ENCODE measurements around the gene TNP2. TPM values are rescaled to one million over a fixed set of nuclear protein-coding genes. Genes with fewer than 3 reads are reported as not detected.

The TNP2 gene
- total RNA-seq, 2 experiments from 2014 or later = not detected

- intact Hi-C loops (cut with micrococcal nuclease) = no loop called here
- no peak overlapping the region for H3K27ac Mint-ChIP-seq
Observed at GRCh38 chr16:11283820-11284248, 14.7 kb upstream of the TNP2 start.

GRCh38 chr16:11280616-11281522 lies 11.7 kb upstream of the TNP2 start, which contains the start of gene PRM1:
Gene PRM1 (minus strand): TSS chr16:11281330. CDS start chr16:11281238, 92 bp downstream.
- H3K36me3 Mint-ChIP-seq (ENCODE audit: low read depth) = no peaks in the 10 kb centered on the region
- H3K27me3 Mint-ChIP-seq (ENCODE audit: low read depth) = no peaks in the 10 kb centered on the region
- DNase-seq = no peak
- H3K27ac Mint-ChIP-seq = no peak within 1 kb of the TSS
- H3K4me1 Mint-ChIP-seq (ENCODE audit: low read depth) = peaks cover 8% of the 10 kb centered on the region
- CTCF ChIA-PET = interaction anchor here (0.7 kb wide), 1 partner anchor 16 kb away, joined by 4 read pairs; no protein-coding TSS in a partner anchor
- intact Hi-C loops (cut with micrococcal nuclease) = no loop called here
- no peaks in the 10 kb centered on the region for H3K9me3 Mint-ChIP-seq
- no peak within 1 kb of the TSS for H3K4me3 Mint-ChIP-seq

More at GRCh38 chr16:11283820-11284248, 14.7 kb upstream of the TNP2 start:
- Mint-ChIP-seq H3K27me3 (ENCODE audit: low read depth) (no peaks in the 10 kb centered on the region), H3K9me3 (no peaks in the 10 kb centered on the region), H3K4me1 (ENCODE audit: low read depth) (peaks cover 25% of the 10 kb centered on the region), H3K4me3 (no peak overlapping the region), H3K36me3 (ENCODE audit: low read depth) (no peaks in the 10 kb centered on the region)
- CTCF ChIA-PET = interaction anchor here (1.0 kb wide), 2 partner anchors 12 to 121 kb away, joined by 4 read pairs; no protein-coding TSS in a partner anchor
- no peak for DNase-seq

GRCh38 chr16:11278681-11279628 lies 9.8 kb upstream of the TNP2 start:
- H3K4me1 Mint-ChIP-seq (ENCODE audit: low read depth) = peaks cover 1% of the 10 kb centered on the region
- CTCF ChIA-PET = interaction anchor here (0.7 kb wide), 1 partner anchor 388 kb away, joined by 3 read pairs; no protein-coding TSS in a partner anchor
- H3K27ac Mint-ChIP-seq = no peak overlapping the region
- no peaks in the 10 kb centered on the region for H3K27me3 Mint-ChIP-seq (ENCODE audit: low read depth)
- no peaks in the 10 kb centered on the region for H3K36me3 Mint-ChIP-seq (ENCODE audit: low read depth)
- H3K4me3 Mint-ChIP-seq = no peak overlapping the region
- intact Hi-C loops (cut with micrococcal nuclease) = no loop called here
- DNase-seq = no peak
- H3K9me3 Mint-ChIP-seq = no peaks in the 10 kb centered on the region

DNA sequence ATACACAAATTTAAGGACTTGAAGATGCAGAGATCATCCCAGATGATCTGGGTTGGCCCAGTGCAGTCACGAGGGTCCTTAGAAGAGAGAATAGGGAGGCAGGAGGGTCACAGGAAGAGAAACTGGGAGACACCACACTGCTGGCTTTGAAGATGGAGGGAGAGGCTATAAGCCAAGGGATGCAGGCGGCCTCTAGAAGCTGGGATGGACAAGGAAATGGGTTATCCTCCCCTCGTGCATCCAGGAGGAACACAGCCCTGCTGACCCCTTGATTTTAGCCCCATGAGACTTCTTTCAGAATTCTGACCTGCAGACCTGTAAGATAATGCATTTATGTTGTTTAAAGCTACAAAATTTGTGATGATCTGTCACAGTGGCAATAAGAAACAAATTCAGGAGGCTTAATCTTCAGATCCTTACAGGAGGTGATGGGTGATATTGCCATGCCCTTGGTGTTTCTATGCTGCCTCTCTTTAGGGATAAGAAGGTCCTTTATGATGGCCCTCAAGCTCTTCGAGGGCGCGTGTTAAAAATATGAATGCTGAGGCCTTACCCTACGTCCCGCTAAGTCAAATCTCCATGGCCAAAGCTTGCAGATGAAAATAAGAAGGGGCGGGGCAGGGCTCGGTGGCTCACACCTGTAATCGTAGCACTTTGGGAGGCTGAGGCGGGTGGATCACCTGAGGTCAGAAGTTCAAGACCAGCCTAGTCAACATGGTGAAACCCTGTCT lies 8.6 kb upstream of the TNP2 start:
- CTCF ChIA-PET = no interaction called here
- Mint-ChIP-seq H3K36me3 (ENCODE audit: low read depth) (no peaks in the 10 kb centered on the region), H3K4me3 (no peak overlapping the region), H3K9me3 (no peaks in the 10 kb centered on the region), H3K4me1 (ENCODE audit: low read depth) (peaks cover 1% of the 10 kb centered on the region), H3K27ac (no peak overlapping the region), H3K27me3 (ENCODE audit: low read depth) (no peaks in the 10 kb centered on the region)
- DNase-seq = no peak
- intact Hi-C loops (cut with micrococcal nuclease) = no loop called here

DNA sequence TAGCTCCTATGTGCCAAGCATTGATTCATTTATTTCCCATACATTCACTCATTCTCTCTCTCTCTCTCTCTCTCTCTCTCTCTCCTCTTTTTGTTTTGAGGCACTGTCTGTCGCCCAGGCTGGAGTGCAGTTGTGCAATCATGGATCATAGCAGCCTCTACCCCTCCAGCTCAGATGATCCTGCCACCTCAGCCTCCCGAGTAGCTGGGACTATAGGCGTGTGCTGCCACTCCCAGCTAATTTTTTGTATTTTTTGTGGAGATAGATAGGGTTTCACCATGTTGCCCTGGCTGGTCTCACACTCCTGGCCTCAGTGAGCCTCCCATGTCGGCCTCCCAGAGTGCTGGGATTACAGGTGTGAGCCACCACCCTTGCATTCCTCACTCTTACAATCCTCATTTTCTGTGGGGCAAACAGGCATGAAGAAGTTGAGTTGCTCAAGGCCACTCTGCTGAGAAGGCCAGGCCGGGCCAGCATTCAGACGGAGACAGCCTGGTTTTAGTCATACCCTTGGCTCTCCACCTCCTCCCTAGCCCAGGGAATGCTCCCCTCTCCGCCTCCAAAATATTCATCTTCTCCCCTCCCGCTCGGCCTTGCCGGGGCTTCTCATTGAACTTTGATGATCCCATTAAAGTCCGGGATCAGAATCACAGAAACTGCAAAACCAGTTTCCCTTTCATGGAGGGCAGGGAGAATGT lies 7.9 kb upstream of the TNP2 start:
- no peaks in the 10 kb centered on the region for H3K9me3 Mint-ChIP-seq
- intact Hi-C loops (cut with micrococcal nuclease) = no loop called here
- no peak overlapping the region for H3K27ac Mint-ChIP-seq
- CTCF ChIA-PET = interaction anchor here (0.6 kb wide), 1 partner anchor 306 kb away, joined by 3 read pairs; no protein-coding TSS in a partner anchor
- no peak for DNase-seq
- H3K27me3 Mint-ChIP-seq (ENCODE audit: low read depth) = no peaks in the 10 kb centered on the region
- H3K36me3 Mint-ChIP-seq (ENCODE audit: low read depth) = no peaks in the 10 kb centered on the region
- no peak overlapping the region for H3K4me3 Mint-ChIP-seq
- peaks cover 1% of the 10 kb centered on the region for H3K4me1 Mint-ChIP-seq (ENCODE audit: low read depth)

DNA sequence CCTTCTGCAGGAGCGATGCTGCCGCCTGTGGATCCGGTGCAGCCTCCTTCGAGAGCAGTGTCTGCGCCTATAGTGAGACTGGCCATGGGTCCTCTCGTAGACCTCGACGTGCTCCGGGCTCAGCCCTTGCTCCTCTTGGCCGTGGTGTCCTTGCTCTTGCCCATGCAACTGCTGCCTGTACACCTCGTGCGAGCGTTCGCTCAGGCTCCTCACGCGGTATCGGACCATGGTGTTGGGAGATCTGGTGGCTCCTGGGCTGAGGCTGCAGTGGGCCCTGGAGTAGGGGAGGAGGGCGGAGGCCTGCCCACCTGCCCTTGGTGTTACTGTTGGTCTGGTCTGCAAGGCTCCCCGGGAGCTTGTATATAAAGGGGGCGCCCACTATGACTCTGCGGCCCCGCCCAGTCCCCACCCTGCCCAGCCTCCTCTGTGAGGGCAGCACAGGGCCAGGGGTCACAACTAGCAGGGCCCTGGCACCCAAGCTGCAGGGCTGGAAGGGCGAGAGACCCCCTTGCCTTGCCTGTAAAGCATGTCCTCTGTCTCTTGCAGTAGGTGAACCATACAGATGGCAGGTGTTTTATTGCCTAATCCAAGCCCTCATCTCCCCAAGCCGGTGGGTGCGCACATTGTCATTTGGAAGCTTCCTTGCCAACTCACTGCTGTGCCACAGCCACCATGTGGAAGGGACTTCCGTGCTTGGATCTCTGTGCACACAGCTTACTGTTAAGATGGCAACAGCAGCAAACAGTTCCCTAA lies 7.2 kb upstream of the TNP2 start, which contains the start of gene PRM2:
PRM2 (minus strand) TSS at position 338 of the 753 bp plus-strand sequence; CDS start at position 228, 110 bp downstream.
- intact Hi-C loops (cut with micrococcal nuclease) = no loop called here
- H3K9me3 Mint-ChIP-seq = no peaks in the 10 kb centered on the region
- CTCF ChIA-PET = no interaction called here
- DNase-seq = no peak
- no peaks in the 10 kb centered on the region for H3K27me3 Mint-ChIP-seq (ENCODE audit: low read depth)
- H3K36me3 Mint-ChIP-seq (ENCODE audit: low read depth) = no peaks in the 10 kb centered on the region
- H3K4me1 Mint-ChIP-seq (ENCODE audit: low read depth) = peaks cover 1% of the 10 kb centered on the region
- H3K27ac Mint-ChIP-seq = no peak within 1 kb of the TSS
- no peak within 1 kb of the TSS for H3K4me3 Mint-ChIP-seq

DNA sequence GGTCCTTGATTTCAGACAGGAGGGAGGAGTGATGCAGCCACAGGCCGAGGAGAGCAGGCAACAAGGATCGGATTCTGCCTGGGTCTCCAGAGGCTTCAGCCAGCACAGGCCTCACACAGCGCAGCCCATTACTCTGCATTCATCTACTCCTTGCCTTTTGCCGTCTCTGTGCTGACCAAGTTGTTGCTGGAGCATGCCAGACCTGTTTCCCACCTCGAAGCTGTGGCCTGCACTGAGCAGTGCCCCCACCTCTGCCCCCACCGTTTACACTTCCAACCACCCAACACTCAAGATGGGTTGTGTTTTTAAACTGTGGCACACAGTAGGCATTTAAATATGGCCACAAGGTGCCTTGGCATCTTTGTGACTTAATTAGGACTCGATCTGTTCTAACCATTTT lies 5.8 kb upstream of the TNP2 start:
- no peak for DNase-seq
- intact Hi-C loops (cut with micrococcal nuclease) = no loop called here
- CTCF ChIA-PET = interaction anchor here (0.7 kb wide), 1 partner anchor 18 kb away, joined by 5 read pairs; no protein-coding TSS in a partner anchor
- no peaks in the 10 kb centered on the region for H3K36me3 Mint-ChIP-seq (ENCODE audit: low read depth)
- no peak overlapping the region for H3K27ac Mint-ChIP-seq
- peaks cover 1% of the 10 kb centered on the region for H3K4me1 Mint-ChIP-seq (ENCODE audit: low read depth)
- H3K27me3 Mint-ChIP-seq (ENCODE audit: low read depth) = no peaks in the 10 kb centered on the region
- H3K4me3 Mint-ChIP-seq = no peak overlapping the region
- H3K9me3 Mint-ChIP-seq = no peaks in the 10 kb centered on the region

- no peaks in the 10 kb centered on the region for H3K9me3 Mint-ChIP-seq
- H3K27me3 Mint-ChIP-seq (ENCODE audit: low read depth) = no peaks in the 10 kb centered on the region
- DNase-seq = no peak
- no peak overlapping the region for H3K27ac Mint-ChIP-seq
- CTCF ChIA-PET = interaction anchor here (0.7 to 1.6 kb wide), 2 partner anchors 98 to 123 kb away, joined by 3 read pairs; no protein-coding TSS in a partner anchor
- peaks cover 1% of the 10 kb centered on the region for H3K4me1 Mint-ChIP-seq (ENCODE audit: low read depth)
- no peaks in the 10 kb centered on the region for H3K36me3 Mint-ChIP-seq (ENCODE audit: low read depth)
- intact Hi-C loops (cut with micrococcal nuclease) = no loop called here
- no peak overlapping the region for H3K4me3 Mint-ChIP-seq
Observed at GRCh38 chr16:11273721-11274324, 4.7 kb upstream of the TNP2 start.

GRCh38 chr16:11272921-11273720 lies 4.0 kb upstream of the TNP2 start, which contains the start of gene PRM3:
Gene PRM3 (minus strand): TSS chr16:11273629. CDS start chr16:11273595, 34 bp downstream.
- Mint-ChIP-seq H3K36me3 (ENCODE audit: low read depth) (no peaks in the 10 kb centered on the region), H3K27ac (no peak within 1 kb of the TSS), H3K4me3 (no peak within 1 kb of the TSS), H3K27me3 (ENCODE audit: low read depth) (no peaks in the 10 kb centered on the region), H3K4me1 (ENCODE audit: low read depth) (peaks cover 1% of the 10 kb centered on the region), H3K9me3 (no peaks in the 10 kb centered on the region)
- DNase-seq = no peak
- CTCF ChIA-PET = interaction anchor here (0.7 to 1.6 kb wide), 2 partner anchors 99 to 124 kb away, joined by 3 read pairs; no protein-coding TSS in a partner anchor
- intact Hi-C loops (cut with micrococcal nuclease) = no loop called here

GRCh38 chr16:11272484-11272883 lies 3.4 kb upstream of the TNP2 start:
- no peak overlapping the region for H3K4me3 Mint-ChIP-seq
- DNase-seq = no peak
- H3K27me3 Mint-ChIP-seq (ENCODE audit: low read depth) = no peaks in the 10 kb centered on the region
- CTCF ChIA-PET = interaction anchor here (0.7 to 1.6 kb wide), 2 partner anchors 11 to 99 kb away, joined by 3 to 4 read pairs; no protein-coding TSS in a partner anchor
- no peaks in the 10 kb centered on the region for H3K36me3 Mint-ChIP-seq (ENCODE audit: low read depth)
- peaks cover 1% of the 10 kb centered on the region for H3K4me1 Mint-ChIP-seq (ENCODE audit: low read depth)
- intact Hi-C loops (cut with micrococcal nuclease) = no loop called here
- H3K9me3 Mint-ChIP-seq = no peaks in the 10 kb centered on the region
- no peak overlapping the region for H3K27ac Mint-ChIP-seq
